K562 (cell line): Measurements from ENCODE around the gene ARHGEF38. TPM values are rescaled to one million over a fixed set of nuclear protein-coding genes. Genes with fewer than 3 reads are reported as not detected.
A peak's percentile ranks its signal among the peaks of the same experiment; 100 is the strongest.

Experiments
- CBX1 ChIP-seq: sonication (generic); IDR thresholded peaks from 2 replicates; pipeline ENCODE4 v1.6.1; 2016; ENCODE audit warnings: antibody characterized with exemption, low read depth, mild to moderate bottlenecking
- CC2D1A ChIP-seq: fragments of 450-650 bp; IDR thresholded peaks from 2 replicates; pipeline ENCODE4 v1.6.1; 2017; ENCODE audit warnings: mild to moderate bottlenecking
- CTCF ChIP-seq, 3 experiments: IDR thresholded peaks in 2 of 3; conservative IDR thresholded peaks in 1 of 3; 2 replicates each; pipeline ENCODE4 v1.5.1; 2011 to 2012; ENCODE audit warnings: low read length in 3 of 3, mild to moderate bottlenecking in 3 of 3, control low read depth in 2 of 3, improper control_type of control experiment in 1 of 3, inconsistent platforms in 1 of 3, low read depth in 1 of 3, mixed read lengths in 1 of 3, moderate library complexity in 1 of 3; ENCODE audit not compliant: insufficient read depth in 2 of 3
- GTF2E2 ChIP-seq: fragments of 200-800 bp; sonication (Bioruptor generic); IDR thresholded peaks from 2 replicates; pipeline ENCODE4 v1.6.1; 2016; ENCODE audit warnings: missing genetic modification characterization, missing compliant biosample characterization
- HMG20B ChIP-seq: fragments of 250-450 bp; sonication (Bioruptor Pico); IDR thresholded peaks from 2 replicates; pipeline ENCODE4 v1.5.0; 2021; ENCODE audit warnings: mild to moderate bottlenecking
- MYC ChIP-seq, 2 experiments: fragments of 250-450 bp in 1 of 2; sonication (Bioruptor Pico) in 1 of 2; IDR thresholded peaks; 2 replicates each; pipeline versions ENCODE4 v1.5.1 to v1.6.1; 2012 to 2021; ENCODE audit warnings: low read depth in 2 of 2, borderline replicate concordance in 1 of 2, improper control_type of control experiment in 1 of 2, low read length in 1 of 2, mild to moderate bottlenecking in 1 of 2, moderate library complexity in 1 of 2
- SUPT5H ChIP-seq: fragments of 450-650 bp; IDR thresholded peaks from 2 replicates; pipeline ENCODE4 v1.6.1; 2016
- TFAP4 ChIP-seq: sonication (generic); formaldehyde crosslinking; IDR thresholded peaks from 2 replicates; pipeline ENCODE4 v1.8.0; 2022; ENCODE audit warnings: missing genetic modification reagents, mild to moderate bottlenecking, moderate library complexity, borderline replicate concordance
- TRIM25 ChIP-seq: fragments of 450-650 bp; IDR thresholded peaks from 2 replicates; pipeline ENCODE4 v1.7.0; 2016; ENCODE audit warnings: borderline replicate concordance
- ZBTB49 ChIP-seq: sonication (generic); formaldehyde crosslinking; IDR thresholded peaks from 2 replicates; pipeline ENCODE4 v1.8.0; 2022; ENCODE audit warnings: missing genetic modification reagents, mild to moderate bottlenecking, borderline replicate concordance
- ZBTB9 ChIP-seq: fragments of 450-650 bp; formaldehyde crosslinking; IDR thresholded peaks from 2 replicates; pipeline ENCODE4 v1.4.0; 2020; ENCODE audit warnings: mild to moderate bottlenecking, moderate library complexity
- ZNF740 ChIP-seq, 3 experiments: fragments of 200-800 bp in 1 of 3; sonication (Bioruptor generic) in 1 of 3; sonication (generic) in 1 of 3; formaldehyde crosslinking in 1 of 3; IDR thresholded peaks; 2 replicates each; pipeline versions ENCODE4 v1.6.1 to v1.8.0; 2016 to 2022; ENCODE audit warnings: mild to moderate bottlenecking in 2 of 3, missing compliant biosample characterization in 2 of 3, missing genetic modification characterization in 2 of 3, missing genetic modification reagents in 1 of 3
- polyA plus RNA-seq, 8 experiments: library from polyadenylated mRNA; depleted of rRNA in 4 of 8; stranded (reverse) in 5 of 8; unstranded in 3 of 8; fragments of >200 nt; fragmentation: Nextera tagmentation in 2 of 8; fragmentation: Illumina TruSeq in 1 of 8; extraction: Ambion mirVana in 2 of 8; extraction: Trizol in 1 of 8; gene quantifications; 2 replicates each; pipeline versions ENCODE4 v1.2.1 to v1.2.3, GENCODE V29; 2011 to 2014; ENCODE audit warnings: inconsistent platforms in 1 of 8, missing spikeins in 1 of 8
- total RNA-seq, 7 experiments: library from RNA; depleted of rRNA in 6 of 7; stranded (reverse); fragments of >200 nt in 6 of 7; fragmentation: Illumina TruSeq in 2 of 7; extraction: Trizol in 2 of 7; gene quantifications; 2 replicates each; pipeline versions ENCODE4 v1.2.1 to v1.2.3, GENCODE V29; 2011 to 2021; ENCODE audit warnings: low replicate concordance in 1 of 7

The ARHGEF38 gene
- total and polyA plus RNA-seq, 9 of the 15 experiments (the other 6 are each of a cell fraction or from before 2014, with no cell fraction given), result 0.17 TPM; not detected in 8

- TF ChIP-seq ZBTB49 (CRISPR knock-in tag) (no peak), CC2D1A (peak; percentile 73), ZNF740 (CRISPR knock-in tag; IDR thresholded peaks at IDR 0.05) (peak; percentile 75; the same call in 1 of the 2 replicates), ZNF740 (tag; IDR thresholded peaks at IDR 0.05) (no peak; a peak in 1 of 4 replicates), TFAP4 (CRISPR knock-in tag) (peak; percentile 87), GTF2E2 (peak; percentile 20; the same call in 1 of the 2 replicates), TRIM25 (no peak), MYC (IDR thresholded peaks at IDR 0.05; ENCODE audit: low read depth, low read length) (peak; percentile 84), MYC (CRISPR knock-in tag; IDR thresholded peaks at IDR 0.05; ENCODE audit: borderline replicate concordance, low read depth) (peak; percentile 32; the same call in 1 of the 2 replicates), HMG20B (no peak), ZBTB9 (CRISPR knock-in tag) (no peak), CTCF (IDR thresholded peaks at IDR 0.05 in 2 of 3, conservative IDR thresholded peaks at IDR 0.05 in 1 of 3; ENCODE audit: insufficient read depth in 2 of 3, low read depth in 1 of 3, low read length in 3 of 3) (peak in 1 of 3 experiments; percentile 2; a peak in 1 of 6 replicates), CBX1 (peak; percentile 95), SUPT5H (peak; percentile 97)
Measured at GRCh38 chr4:105708181-105709080, 156.0 kb downstream of the ARHGEF38 start, which contains the start of the genes GSTCD and INTS12 (continued).
